ENCODE data around the gene MLXIPL. TPM values are rescaled to one million over a fixed set of nuclear protein-coding genes. Genes with fewer than 3 reads are reported as not detected.

The MLXIPL gene
- total RNA-seq, 4 donors from 2014 or later, result 17.3 to 106 (median 28.4) TPM

GRCh38 chr7:73605601-73606220 lies 18.6 kb downstream of the MLXIPL start:
- Histone ChIP-seq H3K9me3 (no peaks in the 10 kb centered on the region), H3K4me1 (peaks cover 0 to 4% (median 0%) of the 10 kb centered on the region in 4 donors), H3K4me3 (no peak overlapping the region), H3K27ac (no peak overlapping the region), H3K27me3 (peaks cover 21% of the 10 kb centered on the region), H3K36me3 (no peaks in the 10 kb centered on the region)
- intact Hi-C loops (cut with DNase I; ENCODE audit: low total_unique reads) (loop anchor here (2.0 to 10.0 kb wide), 2 partner anchors 59 to 119 kb away; partner anchors contain the start of gene VPS37D), in situ Hi-C loops (cut with MboI; ENCODE audit: low pct_ligation_motif_present in 1 of 4, low pct_unique_long_range_greater_than_20kb in 1 of 4, low sequenced_read_pairs in 3 of 4) (loop anchor here in 3 of 4 donors (5.0 to 10.0 kb wide), 3 partner anchors 117 to 127 kb away; no protein-coding TSS in a partner anchor)
- no peak for DNase-seq
- TF ChIP-seq CTCF (IDR thresholded peaks at IDR 0.05), result no peak
- no peak for TF ChIP-seq POLR2AphosphoS5 (IDR thresholded peaks at IDR 0.05)
- TF ChIP-seq POLR2A (IDR thresholded peaks at IDR 0.05), result no peak
- 62 to 79% methylated on average over 5 to 16 of the region's 23 CpGs for WGBS, 2 donors (ENCODE audit: low coverage in 1 of 2)

- intact Hi-C loops (cut with DNase I; ENCODE audit: low total_unique reads) (loop anchor here (10.0 kb wide), 1 partner anchor 62 kb away; the partner anchor contains the start of gene VPS37D), in situ Hi-C loops (cut with MboI; ENCODE audit: low pct_ligation_motif_present in 1 of 4, low pct_unique_long_range_greater_than_20kb in 1 of 4, low sequenced_read_pairs in 3 of 4) (loop anchor here in 1 of 4 donors (10.0 kb wide), 1 partner anchor 122 kb away; no protein-coding TSS in a partner anchor)
- TF ChIP-seq POLR2AphosphoS5 (IDR thresholded peaks at IDR 0.05), result no peak
- no peak for TF ChIP-seq CTCF (IDR thresholded peaks at IDR 0.05)
- TF ChIP-seq POLR2A (IDR thresholded peaks at IDR 0.05), result no peak
- TF ChIP-seq EP300 (IDR thresholded peaks at IDR 0.05; ENCODE audit: low read depth), result no peak
- 52 to 66% methylated on average over 6 to 21 of the region's 22 CpGs for WGBS, 2 donors (ENCODE audit: low coverage in 1 of 2)
- Histone ChIP-seq H3K27ac (no peak overlapping the region), H3K27me3 (peaks cover 21% of the 10 kb centered on the region), H3K36me3 (no peaks in the 10 kb centered on the region), H3K4me3 (no peak overlapping the region), H3K9me3 (no peaks in the 10 kb centered on the region), H3K4me1 (peaks cover 0 to 4% (median 0%) of the 10 kb centered on the region in 4 donors)
- DNase-seq, result no peak
Measured at GRCh38 chr7:73602721-73603651, 21.3 kb downstream of the MLXIPL start.

GRCh38 chr7:73599916-73600315 lies 24.4 kb downstream of the MLXIPL start:
- no peak for DNase-seq
- Histone ChIP-seq H3K27ac (no peak overlapping the region), H3K36me3 (no peaks in the 10 kb centered on the region), H3K9me3 (no peaks in the 10 kb centered on the region), H3K27me3 (peaks cover 13% of the 10 kb centered on the region), H3K4me3 (no peak overlapping the region), H3K4me1 (no peaks in the 10 kb centered on the region)
- TF ChIP-seq EP300 (IDR thresholded peaks at IDR 0.05; ENCODE audit: low read depth) (no peak), POLR2AphosphoS5 (IDR thresholded peaks at IDR 0.05) (no peak), POLR2A (IDR thresholded peaks at IDR 0.05) (no peak), CTCF (IDR thresholded peaks at IDR 0.05) (no peak)
- intact Hi-C loops (cut with DNase I; ENCODE audit: low total_unique reads) (loop anchor here (10.0 kb wide), 1 partner anchor 65 kb away; the partner anchor contains the start of gene VPS37D), in situ Hi-C loops (cut with MboI; ENCODE audit: low pct_ligation_motif_present in 1 of 4, low pct_unique_long_range_greater_than_20kb in 1 of 4, low sequenced_read_pairs in 3 of 4) (loop anchor here in 1 of 4 donors (10.0 kb wide), 1 partner anchor 125 kb away; no protein-coding TSS in a partner anchor)
- 10 to 45% methylated on average over 2 to 7 of the region's 7 CpGs for WGBS, 2 donors (ENCODE audit: low coverage in 1 of 2)
